CD14-positive monocyte (primary cell): ENCODE data around the gene FRA10AC1. TPM values are rescaled to one million over a fixed set of nuclear protein-coding genes. Genes with fewer than 3 reads are reported as not detected.

Source experiments
- DNase-seq, 3 donors: peaks; one replicate each; pipeline ENCODE4 v3.0.0-alpha.2; 2011 to 2022
- H2AFZ ChIP-seq: 2 replicates; pipeline ENCODE4 v1.6.0; 2012; ENCODE audit warnings: mild to moderate bottlenecking, low read depth, low read length, inconsistent platforms; ENCODE audit not compliant: insufficient read depth, poor library complexity, severe bottlenecking
- H3K27ac ChIP-seq, 2 donors: 1 replicate in 1 of 2; 2 replicates in 1 of 2; pipeline ENCODE4 v1.5.1; 2012 to 2013; ENCODE audit warnings: low read length in 2 of 2, control low read depth in 1 of 2, inconsistent platforms in 1 of 2, low read depth in 1 of 2, mild to moderate bottlenecking in 1 of 2
- H3K27me3 ChIP-seq, 2 donors: one replicate each; pipeline versions ENCODE4 v1.6.0 to v1.6.1; 2011 to 2013; ENCODE audit warnings: low read length in 2 of 2; ENCODE audit not compliant: control insufficient read depth in 2 of 2, insufficient read depth in 2 of 2
- H3K36me3 ChIP-seq, 2 donors: replicated peaks in 1 of 2; 1 replicate in 1 of 2; 2 replicates in 1 of 2; pipeline versions ENCODE4 v1.5.1 to v1.6.1; 2012 to 2013; ENCODE audit warnings: low read length in 2 of 2, control low read depth in 1 of 2, inconsistent platforms in 1 of 2, mild to moderate bottlenecking in 1 of 2; ENCODE audit not compliant: insufficient read depth in 2 of 2, control insufficient read depth in 1 of 2
- H3K4me1 ChIP-seq, 2 donors: 1 replicate in 1 of 2; 2 replicates in 1 of 2; pipeline versions ENCODE4 v1.5.1 to v1.6.1; 2012 to 2013; ENCODE audit warnings: low read length in 2 of 2, control low read depth in 1 of 2, inconsistent platforms in 1 of 2, mild to moderate bottlenecking in 1 of 2, moderate library complexity in 1 of 2; ENCODE audit not compliant: insufficient read depth in 2 of 2, control insufficient read depth in 1 of 2
- H3K4me2 ChIP-seq: replicated peaks from 2 replicates; pipeline ENCODE3; 2012; ENCODE audit warnings: low read length, moderate library complexity, mild to moderate bottlenecking; ENCODE audit not compliant: poor library complexity, severe bottlenecking; ENCODE audit errors: extremely low read depth
- H3K4me3 ChIP-seq, 3 experiments: fragments of 200-600 bp in 1 of 3; sonication (generic) in 1 of 3; replicated peaks in 1 of 3; 1 replicate in 2 of 3; 2 replicates in 1 of 3; pipeline ENCODE4 v1.5.1; 2011 to 2013; ENCODE audit warnings: low read length in 3 of 3, mild to moderate bottlenecking in 3 of 3, control low read depth in 2 of 3, low read depth in 2 of 3, inconsistent platforms in 1 of 3, moderate library complexity in 1 of 3
- H3K79me2 ChIP-seq: 2 replicates; pipeline ENCODE4 v1.6.0; 2012; ENCODE audit warnings: mild to moderate bottlenecking, control low read depth, inconsistent platforms, low read length, moderate library complexity; ENCODE audit not compliant: insufficient read depth
- H3K9ac ChIP-seq: 2 replicates; pipeline ENCODE4 v1.6.0; 2017; ENCODE audit warnings: low read length, mild to moderate bottlenecking; ENCODE audit not compliant: insufficient read depth, poor library complexity, severe bottlenecking
- H3K9me3 ChIP-seq, 2 donors: replicated peaks in 1 of 2; 1 replicate in 1 of 2; 2 replicates in 1 of 2; pipeline versions ENCODE4 v1.5.1 to v1.6.1; 2012 to 2013; ENCODE audit warnings: low read length in 2 of 2, control low read depth in 1 of 2; ENCODE audit not compliant: control insufficient read depth in 1 of 2, insufficient read depth in 1 of 2
- H4K20me1 ChIP-seq: 2 replicates; pipeline ENCODE4 v1.6.0; 2012; ENCODE audit warnings: mild to moderate bottlenecking, low read length, control low read depth, moderate library complexity; ENCODE audit not compliant: insufficient read depth
- H3K27ac Mint-ChIP-seq, 7 donors: one replicate each; pipeline ENCODE4 v1.8.0; 2020; ENCODE audit warnings: mild to moderate bottlenecking in 7 of 7, mixed read lengths in 7 of 7, moderate library complexity in 6 of 7, inconsistent platforms in 2 of 7
- H3K27me3 Mint-ChIP-seq, 3 donors: one replicate each; pipeline ENCODE4 v1.8.0; 2021 to 2022; ENCODE audit warnings: low read depth in 3 of 3, mild to moderate bottlenecking in 3 of 3, mixed read lengths in 3 of 3, moderate library complexity in 3 of 3, inconsistent platforms in 1 of 3
- H3K36me3 Mint-ChIP-seq, 2 donors: one replicate each; pipeline ENCODE4 v1.8.0; 2020; ENCODE audit warnings: mixed read lengths in 2 of 2, inconsistent platforms in 1 of 2, mild to moderate bottlenecking in 1 of 2
- H3K4me1 Mint-ChIP-seq: one replicate; pipeline ENCODE4 v1.8.0; 2020; ENCODE audit warnings: mild to moderate bottlenecking, mixed read lengths
- H3K4me3 Mint-ChIP-seq, 2 donors: one replicate each; pipeline ENCODE4 v1.8.0; 2020; ENCODE audit warnings: mild to moderate bottlenecking in 2 of 2, mixed read lengths in 2 of 2, moderate library complexity in 1 of 2
- H3K9me3 Mint-ChIP-seq, 7 donors: one replicate each; pipeline ENCODE4 v1.8.0; 2020 to 2022; ENCODE audit warnings: mixed read lengths in 7 of 7, mild to moderate bottlenecking in 6 of 7, moderate library complexity in 6 of 7, inconsistent platforms in 2 of 7
- WGBS: methylation state at CpG from one replicate; pipeline ENCODE4 v1.1.5; 2013; ENCODE audit warnings: missing lambda C conversion rate; ENCODE audit not compliant: insufficient coverage; 5-methylcytosine and 5-hydroxymethylcytosine counted together
- intact Hi-C, 2 donors: fragments of 100-400 bp; cut with micrococcal nuclease; formaldehyde crosslinking; loops; one replicate each; pipeline versions ENCODE4 v1.15.0 to v1.15.1; 2023
- polyA plus RNA-seq, 3 donors: library from polyadenylated mRNA; depleted of rRNA in 1 of 3; unstranded in 2 of 3; stranded (reverse) in 1 of 3; fragments of 300-500 nt in 2 of 3; fragments of >200 nt in 1 of 3; fragmentation: Illumina TruSeq in 2 of 3; gene quantifications; 1 replicate in 2 of 3; 2 replicates in 1 of 3; pipeline ENCODE4 v1.2.3, GENCODE V29; 2012 to 2021
- TF ChIP-seq, protein P1 (sequence below): fragments of 200-600 bp; IDR thresholded peaks from one replicate; pipeline ENCODE4 v1.8.0; 2022; ENCODE audit warnings: antibody characterized with exemption, mild to moderate bottlenecking

FRA10AC1 gene
- polyA plus RNA-seq, 3 donors = 0.95 to 7.2 (median 2.0) TPM

DNA sequence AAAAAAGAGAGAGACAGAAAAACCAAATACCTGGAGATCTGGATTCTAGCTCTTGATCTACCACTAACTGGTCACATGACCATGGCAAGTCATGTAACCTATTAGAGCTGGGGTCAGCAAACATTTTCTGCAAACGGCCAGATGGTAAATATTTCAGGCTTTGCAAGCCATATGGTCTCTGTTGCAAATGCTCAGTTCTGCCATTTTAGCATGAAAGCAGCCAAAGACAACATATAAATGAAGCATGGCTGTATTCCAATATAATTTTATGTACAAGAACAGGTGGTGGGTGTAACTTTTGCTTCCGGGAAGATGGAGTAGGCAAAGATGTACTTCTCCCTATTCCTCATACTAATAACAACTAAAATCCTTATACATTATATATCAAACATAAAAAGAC, 6.7 kb downstream of the FRA10AC1 start:
- no peak overlapping the region for H3K27ac ChIP-seq
- no CpG with 5 or more reads among the region's 2 CpGs for WGBS
- intact Hi-C loops = no loop called here
- no peaks in the 10 kb centered on the region for H3K9me3 ChIP-seq
- no peaks in the 10 kb centered on the region for H4K20me1 ChIP-seq
- no peak for DNase-seq
- H3K9ac ChIP-seq = no peak overlapping the region
- Mint-ChIP-seq H3K27me3 (no peaks in the 10 kb centered on the region), H3K27ac (no peak overlapping the region), H3K4me3 (no peak overlapping the region), H3K36me3 (peaks cover 62 to 75% of the 10 kb centered on the region in 2 donors), H3K9me3 (no peaks in the 10 kb centered on the region), H3K4me1 (no peaks in the 10 kb centered on the region)
- no peak overlapping the region for H3K4me3 ChIP-seq
- no peak overlapping the region for H3K4me2 ChIP-seq
- TF ChIP-seq, protein P1, sequence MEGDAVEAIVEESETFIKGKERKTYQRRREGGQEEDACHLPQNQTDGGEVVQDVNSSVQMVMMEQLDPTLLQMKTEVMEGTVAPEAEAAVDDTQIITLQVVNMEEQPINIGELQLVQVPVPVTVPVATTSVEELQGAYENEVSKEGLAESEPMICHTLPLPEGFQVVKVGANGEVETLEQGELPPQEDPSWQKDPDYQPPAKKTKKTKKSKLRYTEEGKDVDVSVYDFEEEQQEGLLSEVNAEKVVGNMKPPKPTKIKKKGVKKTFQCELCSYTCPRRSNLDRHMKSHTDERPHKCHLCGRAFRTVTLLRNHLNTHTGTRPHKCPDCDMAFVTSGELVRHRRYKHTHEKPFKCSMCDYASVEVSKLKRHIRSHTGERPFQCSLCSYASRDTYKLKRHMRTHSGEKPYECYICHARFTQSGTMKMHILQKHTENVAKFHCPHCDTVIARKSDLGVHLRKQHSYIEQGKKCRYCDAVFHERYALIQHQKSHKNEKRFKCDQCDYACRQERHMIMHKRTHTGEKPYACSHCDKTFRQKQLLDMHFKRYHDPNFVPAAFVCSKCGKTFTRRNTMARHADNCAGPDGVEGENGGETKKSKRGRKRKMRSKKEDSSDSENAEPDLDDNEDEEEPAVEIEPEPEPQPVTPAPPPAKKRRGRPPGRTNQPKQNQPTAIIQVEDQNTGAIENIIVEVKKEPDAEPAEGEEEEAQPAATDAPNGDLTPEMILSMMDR = no peak
- H2AFZ ChIP-seq = no peak overlapping the region
- H3K27me3 ChIP-seq = no peaks in the 10 kb centered on the region
- peaks cover 64 to 88% of the 10 kb centered on the region in 2 donors for H3K36me3 ChIP-seq
- H3K79me2 ChIP-seq = peaks cover 9% of the 10 kb centered on the region
- no peaks in the 10 kb centered on the region for H3K4me1 ChIP-seq

DNA sequence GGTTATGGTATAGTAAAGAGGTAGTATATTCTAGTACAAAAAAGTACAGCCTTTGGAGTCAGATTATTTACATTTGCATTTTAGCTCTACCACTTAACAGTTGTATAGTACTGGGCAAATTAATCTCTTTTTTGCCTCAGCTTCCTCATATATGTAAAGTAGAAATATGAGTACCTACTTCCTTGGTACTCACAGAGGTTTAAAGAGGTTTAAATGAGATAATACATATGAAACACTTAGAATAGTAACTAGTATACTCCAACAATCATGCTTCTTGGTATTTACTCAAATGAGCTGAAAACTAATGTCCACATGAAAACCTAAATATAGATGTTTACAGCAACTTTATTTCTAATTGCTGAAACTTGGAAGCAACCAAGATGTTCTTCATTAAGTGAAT, 14.7 kb downstream of the FRA10AC1 start:
- no peaks in the 10 kb centered on the region for H3K27me3 ChIP-seq
- H3K4me3 ChIP-seq = no peak overlapping the region
- no peaks in the 10 kb centered on the region for H3K79me2 ChIP-seq
- no peak for DNase-seq
- no peak overlapping the region for H2AFZ ChIP-seq
- H3K27me3 Mint-ChIP-seq = no peaks in the 10 kb centered on the region
- no peak overlapping the region for H3K27ac Mint-ChIP-seq
- H3K4me1 Mint-ChIP-seq = peaks cover 3% of the 10 kb centered on the region
- no peaks in the 10 kb centered on the region for H3K4me1 ChIP-seq
- peaks cover 31 to 85% of the 10 kb centered on the region in 2 donors for H3K36me3 ChIP-seq
- H3K4me3 Mint-ChIP-seq = no peak overlapping the region
- H3K36me3 Mint-ChIP-seq = peaks cover 45 to 47% of the 10 kb centered on the region in 2 donors
- H3K9me3 Mint-ChIP-seq = no peaks in the 10 kb centered on the region
- H3K4me2 ChIP-seq = no peak overlapping the region
- H4K20me1 ChIP-seq = no peaks in the 10 kb centered on the region
- H3K9me3 ChIP-seq = no peaks in the 10 kb centered on the region
- H3K27ac ChIP-seq = no peak overlapping the region
- intact Hi-C loops = no loop called here
- no peak overlapping the region for H3K9ac ChIP-seq
- TF ChIP-seq, protein P1 = no peak
